22Rv1 (cell line): ENCODE data around the gene LEMD1.
"Not testable (repeated sequence)": the region's sequence is repeated elsewhere in the genome, so short reads cannot be mapped to it uniquely, and the experiment has no call there.

Source experiments
- H3K27ac ChIP-seq: fragments of 450-650 bp; 2 replicates; pipeline ENCODE4 v1.5.1; 2017
- ZFX ChIP-seq: fragments of 450-650 bp; IDR thresholded peaks from 2 replicates; pipeline ENCODE4 v1.6.1; 2017; ENCODE audit warnings: antibody characterized with exemption, borderline replicate concordance
- TF ChIP-seq, protein P1 (sequence below): fragments of 450-650 bp; IDR thresholded peaks from 2 replicates; pipeline ENCODE4 v1.5.1; 2017; ENCODE audit warnings: mild to moderate bottlenecking

The LEMD1 gene

DNA sequence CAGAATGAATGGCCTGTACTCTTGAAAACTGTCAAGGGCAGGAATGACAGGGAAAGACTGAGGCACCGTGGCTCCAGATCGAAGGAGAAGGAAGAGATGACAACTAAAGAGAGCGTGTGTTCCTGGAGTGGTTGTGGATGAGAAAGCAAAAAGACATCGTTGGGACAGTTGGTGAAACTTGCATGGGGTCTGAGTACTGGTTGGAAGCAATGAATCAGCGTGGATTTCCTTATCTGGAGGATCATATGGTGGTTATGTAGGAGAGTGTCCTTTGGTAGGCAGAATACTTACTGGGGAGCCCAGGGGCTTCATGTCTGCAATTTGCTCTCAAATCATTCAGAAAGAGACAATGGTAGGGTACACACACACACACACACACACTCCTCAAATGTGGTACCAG, 13.9 kb downstream of the LEMD1 start:
- TF ChIP-seq ZFX: no peak
- TF ChIP-seq, protein P1, sequence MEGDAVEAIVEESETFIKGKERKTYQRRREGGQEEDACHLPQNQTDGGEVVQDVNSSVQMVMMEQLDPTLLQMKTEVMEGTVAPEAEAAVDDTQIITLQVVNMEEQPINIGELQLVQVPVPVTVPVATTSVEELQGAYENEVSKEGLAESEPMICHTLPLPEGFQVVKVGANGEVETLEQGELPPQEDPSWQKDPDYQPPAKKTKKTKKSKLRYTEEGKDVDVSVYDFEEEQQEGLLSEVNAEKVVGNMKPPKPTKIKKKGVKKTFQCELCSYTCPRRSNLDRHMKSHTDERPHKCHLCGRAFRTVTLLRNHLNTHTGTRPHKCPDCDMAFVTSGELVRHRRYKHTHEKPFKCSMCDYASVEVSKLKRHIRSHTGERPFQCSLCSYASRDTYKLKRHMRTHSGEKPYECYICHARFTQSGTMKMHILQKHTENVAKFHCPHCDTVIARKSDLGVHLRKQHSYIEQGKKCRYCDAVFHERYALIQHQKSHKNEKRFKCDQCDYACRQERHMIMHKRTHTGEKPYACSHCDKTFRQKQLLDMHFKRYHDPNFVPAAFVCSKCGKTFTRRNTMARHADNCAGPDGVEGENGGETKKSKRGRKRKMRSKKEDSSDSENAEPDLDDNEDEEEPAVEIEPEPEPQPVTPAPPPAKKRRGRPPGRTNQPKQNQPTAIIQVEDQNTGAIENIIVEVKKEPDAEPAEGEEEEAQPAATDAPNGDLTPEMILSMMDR: no peak

DNA sequence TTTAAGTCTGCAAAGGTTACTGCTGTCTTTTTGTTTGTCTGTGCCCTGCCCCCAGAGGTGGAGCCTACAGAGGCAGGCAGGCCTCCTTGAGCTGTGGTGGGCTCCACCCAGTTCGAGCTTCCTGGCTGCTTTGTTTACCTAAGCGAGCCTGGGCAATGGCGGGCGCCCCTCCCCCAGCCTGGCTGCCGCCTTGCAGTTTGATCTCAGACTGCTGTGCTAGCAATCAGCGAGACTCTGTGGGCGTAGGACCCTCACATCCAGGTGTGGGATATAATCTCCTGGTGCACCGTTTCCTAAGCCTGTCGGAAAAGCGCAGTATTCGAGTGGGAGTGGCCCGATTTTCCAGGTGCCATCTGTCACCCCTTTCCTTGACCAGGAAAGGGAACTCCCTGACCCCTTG, 15.6 kb downstream of the LEMD1 start:
- H3K27ac ChIP-seq: peak overlapping the region; percentile 51; the same call in 1 of the 2 replicates

More for the DNA sequence above, 13.9 kb downstream of the LEMD1 start:
- H3K27ac ChIP-seq: no peak overlapping the region

DNA sequence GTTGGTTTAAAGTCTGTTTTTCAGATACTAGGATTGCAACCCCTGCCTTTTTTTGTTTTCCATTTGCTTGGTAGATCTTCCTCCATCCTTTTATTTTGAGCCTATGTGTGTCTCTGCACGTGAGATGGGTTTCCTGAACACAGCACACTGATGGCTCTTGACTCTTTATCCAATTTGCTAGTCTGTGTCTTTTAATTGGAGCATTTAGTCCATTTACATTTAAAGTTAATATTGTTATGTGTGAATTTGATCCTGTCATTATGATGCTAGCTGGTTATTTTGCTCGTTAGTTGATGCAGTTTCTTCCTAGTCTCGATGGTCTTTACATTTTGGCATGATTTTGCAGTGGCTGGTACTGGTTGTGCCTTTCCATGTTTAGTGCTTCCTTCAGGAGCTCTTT, 17.4 kb downstream of the LEMD1 start:
- H3K27ac ChIP-seq: not testable (repeated sequence)

DNA sequence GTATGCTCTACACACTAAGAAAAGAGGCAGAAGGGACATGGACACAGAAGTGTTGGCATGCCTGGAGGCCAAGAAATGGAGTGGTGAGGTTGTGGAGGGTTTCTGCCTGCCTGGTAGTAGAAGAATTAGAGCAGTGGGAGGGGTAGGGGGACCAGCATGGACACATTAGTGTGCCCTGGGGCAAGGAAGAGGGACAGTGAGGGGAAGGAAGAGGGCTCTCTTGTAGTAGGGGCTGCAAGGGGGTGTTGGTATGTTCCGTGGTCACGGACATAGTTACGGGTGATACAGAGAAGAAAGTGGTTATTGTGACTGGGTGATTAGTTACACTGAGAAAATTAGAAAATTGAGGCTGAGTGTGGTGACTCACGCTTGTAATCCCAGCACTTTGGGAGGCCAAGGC, 23.3 kb downstream of the LEMD1 start:
- TF ChIP-seq, protein P1: no peak
- TF ChIP-seq ZFX: no peak
- H3K27ac ChIP-seq: no peak overlapping the region

DNA sequence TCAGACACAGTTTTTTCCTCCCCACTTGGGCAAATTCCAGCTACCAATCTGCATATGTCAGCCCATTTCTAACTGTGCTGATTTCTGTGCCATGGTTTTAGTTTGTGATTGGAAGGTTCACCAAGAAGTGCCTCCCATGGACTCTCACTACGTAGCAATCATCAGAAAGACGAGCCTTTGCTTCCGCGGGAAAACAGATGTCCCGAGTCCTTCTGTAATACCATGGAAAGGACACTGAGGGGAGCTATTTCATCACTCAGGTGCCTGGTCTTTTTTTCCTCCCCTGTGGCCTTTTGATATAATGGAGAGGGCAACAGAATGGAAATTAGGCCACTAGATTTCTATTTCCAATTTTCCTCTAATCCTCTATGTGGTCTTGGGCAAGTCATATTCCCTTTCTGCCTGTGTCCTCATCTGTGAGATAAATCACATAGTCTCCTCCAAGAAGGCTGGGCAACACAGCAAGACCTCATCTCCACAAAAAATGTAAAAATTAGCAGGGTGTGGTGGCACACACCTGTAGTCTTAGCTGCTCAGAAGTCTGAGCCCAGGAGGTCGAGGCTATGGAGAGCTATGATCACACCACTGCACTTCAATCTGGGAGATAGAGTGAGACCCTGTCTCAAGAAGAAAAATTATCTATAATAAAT, 24.8 kb downstream of the LEMD1 start:
- H3K27ac ChIP-seq: no peak overlapping the region
- no peak for TF ChIP-seq ZFX
- TF ChIP-seq, protein P1: peak; percentile 93

DNA sequence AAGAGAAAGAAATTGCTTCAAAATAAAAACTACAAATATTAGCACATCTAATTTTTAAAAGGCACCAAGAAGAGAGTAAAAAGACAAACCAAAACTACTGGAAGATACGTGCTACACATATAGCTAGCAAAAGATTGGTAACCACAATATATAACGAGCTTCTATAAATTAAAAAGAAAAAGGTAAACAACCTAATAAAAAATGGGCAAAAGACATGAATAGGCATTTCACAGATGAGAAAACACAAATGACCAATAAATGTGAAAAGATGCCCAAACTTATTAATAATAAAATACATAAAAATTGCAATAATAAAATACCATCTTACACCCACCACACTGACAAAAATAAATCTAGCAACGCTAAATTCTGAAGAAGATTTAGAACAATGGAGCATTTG, 26.2 kb downstream of the LEMD1 start:
- no peak for TF ChIP-seq ZFX
- TF ChIP-seq, protein P1: no peak
- H3K27ac ChIP-seq: no peak overlapping the region

DNA sequence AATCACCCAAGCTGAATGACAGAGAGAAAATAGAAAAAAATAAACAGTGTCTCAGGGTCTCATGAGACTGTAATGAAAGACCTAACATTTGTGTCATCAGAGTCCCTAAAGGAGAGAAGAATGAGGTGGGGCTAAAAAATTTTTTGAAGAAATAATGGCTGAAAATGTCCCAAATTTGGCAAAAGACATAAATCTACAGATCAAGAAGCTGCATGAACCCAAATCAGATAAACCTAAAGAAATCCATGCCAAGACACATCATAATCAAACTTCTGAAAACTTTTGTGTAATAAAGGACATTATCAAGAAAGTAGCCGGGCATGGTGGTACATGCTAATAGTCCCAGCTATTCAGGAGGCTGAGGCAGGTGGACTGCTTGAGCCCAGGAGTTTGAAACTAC, 29.2 kb downstream of the LEMD1 start:
- no peak for TF ChIP-seq ZFX
- TF ChIP-seq, protein P1: no peak
- H3K27ac ChIP-seq: no peak overlapping the region

DNA sequence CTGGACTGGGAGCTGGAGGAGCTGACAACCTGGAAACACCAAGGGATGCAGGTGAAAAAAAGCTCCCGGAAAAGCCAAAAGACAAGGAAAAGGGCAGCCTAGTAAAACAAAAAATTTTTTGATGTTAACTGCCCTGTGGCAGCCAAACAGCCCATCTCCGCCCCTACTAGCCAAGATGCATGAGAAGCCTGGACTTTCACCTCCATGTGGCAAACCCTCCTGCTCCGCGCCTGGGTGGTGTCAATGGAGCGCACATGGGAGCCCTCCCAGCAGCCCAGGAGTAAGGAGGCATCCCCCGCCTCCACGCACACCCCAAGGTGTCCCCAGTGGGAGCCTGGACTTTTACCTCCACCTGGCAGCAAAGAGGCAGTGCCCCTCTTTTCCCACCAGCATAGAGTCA, 30.5 kb downstream of the LEMD1 start:
- TF ChIP-seq, protein P1: no peak
- TF ChIP-seq ZFX: no peak
- no peak overlapping the region for H3K27ac ChIP-seq
